IgD-negative memory B cell (primary cell): ENCODE measurements around the gene PLCB3. TPM values are rescaled to one million over a fixed set of nuclear protein-coding genes. Genes with fewer than 3 reads are reported as not detected.

Experiments used
- H3K27ac Mint-ChIP-seq, 3 donors: one replicate each; pipeline ENCODE4 v1.8.0; 2020 to 2022; ENCODE audit warnings: mild to moderate bottlenecking in 3 of 3, mixed read lengths in 3 of 3, moderate library complexity in 1 of 3
- H3K27me3 Mint-ChIP-seq: one replicate; pipeline ENCODE4 v1.8.0; 2021; ENCODE audit warnings: mixed read lengths
- H3K36me3 Mint-ChIP-seq: one replicate; pipeline ENCODE4 v1.8.0; 2020; ENCODE audit warnings: mild to moderate bottlenecking, mixed read lengths
- H3K4me1 Mint-ChIP-seq, 3 donors: one replicate each; pipeline ENCODE4 v1.8.0; 2020 to 2022; ENCODE audit warnings: mixed read lengths in 3 of 3, mild to moderate bottlenecking in 1 of 3
- H3K4me3 Mint-ChIP-seq, 4 donors: one replicate each; pipeline ENCODE4 v1.8.0; 2020 to 2022; ENCODE audit warnings: mild to moderate bottlenecking in 4 of 4, mixed read lengths in 4 of 4, moderate library complexity in 3 of 4
- H3K9me3 Mint-ChIP-seq, 3 donors: one replicate each; pipeline ENCODE4 v1.8.0; 2020 to 2021; ENCODE audit warnings: mixed read lengths in 3 of 3, mild to moderate bottlenecking in 1 of 3
- polyA plus RNA-seq: library from polyadenylated mRNA; unstranded; fragments of 300-500 nt; fragmentation: Illumina TruSeq; gene quantifications from one replicate; pipeline ENCODE4 v1.2.3, GENCODE V29; 2021

The PLCB3 gene
- polyA plus RNA-seq, 1 donor from 2014 or later = 0.33 TPM

DNA sequence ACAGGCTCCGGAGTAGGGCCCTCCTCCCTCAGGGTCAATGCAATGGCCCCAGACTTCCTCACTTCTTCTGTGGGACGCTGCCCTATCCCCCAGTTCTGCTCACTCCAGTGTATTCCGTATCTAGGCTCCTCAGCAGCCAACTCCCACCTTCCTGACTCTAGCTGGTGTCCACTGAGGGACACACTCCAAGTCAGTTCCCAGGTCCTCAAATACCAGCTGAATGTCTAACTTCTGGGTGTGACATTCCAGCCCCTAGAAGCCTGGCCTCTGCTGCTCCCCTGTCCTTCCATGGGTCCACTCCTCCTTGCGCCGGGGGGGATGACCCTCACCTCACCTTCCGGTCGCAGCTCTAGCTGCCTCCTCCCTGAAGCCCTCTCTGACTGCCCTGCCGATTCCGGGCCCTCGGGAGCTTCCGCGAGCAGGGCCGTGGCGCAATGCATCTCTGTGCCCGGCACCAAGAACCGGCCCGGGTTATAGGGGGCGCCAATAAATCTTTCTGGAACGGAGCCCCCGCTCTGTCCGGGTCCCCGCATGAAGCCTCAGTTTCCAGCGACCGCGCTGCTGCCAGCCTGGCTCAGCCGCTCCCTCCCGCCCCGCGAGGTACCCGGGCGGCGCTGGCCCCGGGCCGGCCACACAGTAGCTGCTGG lies 17.7 kb downstream of the PLCB3 start:
- Mint-ChIP-seq H3K9me3 (no peaks in the 10 kb centered on the region), H3K4me1 (peaks cover 13 to 16% (median 13%) of the 10 kb centered on the region in 3 donors), H3K27me3 (no peaks in the 10 kb centered on the region), H3K4me3 (peak overlapping the region; percentile 98 to 100 (median 98)), H3K27ac (peak overlapping the region; percentile 99), H3K36me3 (peaks cover 1% of the 10 kb centered on the region)

DNA sequence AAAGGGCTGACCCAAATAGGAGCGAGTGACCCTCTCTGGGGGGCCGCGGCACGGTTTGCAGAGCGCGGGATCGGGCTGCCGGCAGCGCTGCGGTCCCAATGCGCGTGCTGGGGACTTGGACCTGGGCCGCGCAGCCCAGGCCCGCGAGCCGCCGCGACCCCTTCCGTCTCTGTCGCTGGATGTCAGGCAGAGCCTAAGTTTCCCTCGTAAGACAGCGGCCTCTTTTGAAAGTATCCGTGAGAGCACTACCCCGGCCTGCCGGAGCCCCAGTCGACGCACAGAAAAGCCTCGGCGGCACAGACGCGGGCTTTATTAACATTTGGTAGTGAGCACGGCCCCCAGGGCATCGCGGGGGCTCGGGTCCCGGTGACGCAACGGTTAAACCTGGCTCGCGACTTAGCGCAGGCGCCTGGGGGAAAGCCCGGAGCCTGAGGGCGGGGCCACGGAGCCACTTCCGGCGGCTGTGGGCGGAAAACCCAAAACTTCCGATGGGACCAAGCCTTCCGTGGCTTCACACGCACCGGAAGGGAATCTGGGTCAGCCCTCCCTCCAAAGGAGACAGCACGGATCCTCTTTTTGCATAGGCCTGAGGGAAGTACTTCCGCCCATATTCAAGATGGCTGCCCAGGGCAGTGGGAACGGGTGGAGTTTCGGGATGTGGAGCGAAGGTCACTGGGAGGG lies 18.4 kb downstream of the PLCB3 start:
- peaks cover 1% of the 10 kb centered on the region for H3K36me3 Mint-ChIP-seq
- H3K27ac Mint-ChIP-seq = peak overlapping the region; percentile 99
- peaks cover 13 to 16% (median 13%) of the 10 kb centered on the region in 3 donors for H3K4me1 Mint-ChIP-seq
- no peaks in the 10 kb centered on the region for H3K27me3 Mint-ChIP-seq
- H3K9me3 Mint-ChIP-seq = no peaks in the 10 kb centered on the region
- H3K4me3 Mint-ChIP-seq = peak overlapping the region; percentile 98 to 100 (median 98)

DNA sequence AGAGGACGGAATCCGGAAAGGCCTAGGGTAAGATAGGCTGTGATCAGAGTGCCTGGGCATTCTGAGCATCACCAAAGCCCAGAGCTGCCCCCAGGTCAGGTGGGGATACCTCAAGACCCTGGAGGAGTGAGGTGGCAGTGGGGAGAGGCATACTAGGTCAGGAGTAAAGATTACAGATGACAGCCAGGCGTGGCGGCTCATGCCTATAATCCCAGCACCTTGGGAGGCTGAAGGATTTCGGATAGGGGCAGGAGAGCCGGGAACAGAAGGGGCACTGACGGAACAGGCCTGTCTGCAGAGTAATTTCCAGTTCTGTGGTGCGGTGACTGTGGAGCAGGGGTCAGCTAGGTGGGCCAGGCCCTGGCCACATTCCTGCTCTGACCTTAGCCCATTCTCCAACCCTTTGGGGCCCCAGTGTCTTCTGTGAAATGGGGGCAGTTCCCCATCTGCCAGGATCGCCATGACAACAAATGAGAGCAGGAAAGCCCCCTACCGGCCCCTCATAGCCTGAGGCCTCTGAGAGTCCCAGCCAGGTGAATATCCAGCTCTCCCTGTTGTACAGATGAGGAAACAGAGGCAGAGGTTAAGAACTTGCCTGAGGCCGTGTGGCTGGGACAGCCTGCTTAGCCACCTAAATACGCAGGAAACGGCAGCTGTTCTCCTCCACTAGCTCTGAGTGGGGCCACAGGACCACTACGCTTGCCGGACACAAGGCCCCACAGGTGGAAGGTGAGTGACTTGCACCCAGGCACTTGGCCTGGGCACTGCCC lies 23.9 kb downstream of the PLCB3 start:
- peak overlapping the region in 1 of 3 donors; percentile 71 for H3K27ac Mint-ChIP-seq
- peak overlapping the region in 1 of 4 donors; percentile 23 for H3K4me3 Mint-ChIP-seq
- no peaks in the 10 kb centered on the region for H3K27me3 Mint-ChIP-seq
- H3K36me3 Mint-ChIP-seq = peaks cover 2% of the 10 kb centered on the region
- H3K4me1 Mint-ChIP-seq = peaks cover 3 to 11% (median 7%) of the 10 kb centered on the region in 3 donors
- no peaks in the 10 kb centered on the region for H3K9me3 Mint-ChIP-seq

DNA sequence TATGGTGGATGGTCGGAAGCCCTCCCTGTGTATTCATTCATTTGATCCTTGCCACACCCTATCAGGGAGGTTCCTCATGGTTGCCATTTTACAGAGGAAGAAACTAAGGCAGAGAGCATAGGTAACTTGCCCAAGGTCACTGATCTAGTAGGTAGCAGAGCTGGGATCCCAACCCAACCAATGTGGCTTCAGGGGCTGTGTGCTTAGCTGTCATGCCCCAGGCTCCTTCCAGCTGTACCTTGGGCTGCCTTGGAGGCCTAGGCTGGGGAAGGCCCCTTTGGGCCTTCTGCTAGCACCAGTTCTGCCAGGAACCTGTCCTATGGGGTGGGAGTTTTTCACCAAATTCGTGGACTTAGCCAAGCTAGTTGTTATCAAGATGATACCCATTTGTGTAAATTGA lies 24.5 kb downstream of the PLCB3 start:
- peaks cover 0 to 9% (median 6%) of the 10 kb centered on the region in 3 donors for H3K4me1 Mint-ChIP-seq
- H3K36me3 Mint-ChIP-seq = peaks cover 2% of the 10 kb centered on the region
- no peaks in the 10 kb centered on the region for H3K9me3 Mint-ChIP-seq
- no peaks in the 10 kb centered on the region for H3K27me3 Mint-ChIP-seq
- no peak overlapping the region for H3K4me3 Mint-ChIP-seq
- H3K27ac Mint-ChIP-seq = no peak overlapping the region

DNA sequence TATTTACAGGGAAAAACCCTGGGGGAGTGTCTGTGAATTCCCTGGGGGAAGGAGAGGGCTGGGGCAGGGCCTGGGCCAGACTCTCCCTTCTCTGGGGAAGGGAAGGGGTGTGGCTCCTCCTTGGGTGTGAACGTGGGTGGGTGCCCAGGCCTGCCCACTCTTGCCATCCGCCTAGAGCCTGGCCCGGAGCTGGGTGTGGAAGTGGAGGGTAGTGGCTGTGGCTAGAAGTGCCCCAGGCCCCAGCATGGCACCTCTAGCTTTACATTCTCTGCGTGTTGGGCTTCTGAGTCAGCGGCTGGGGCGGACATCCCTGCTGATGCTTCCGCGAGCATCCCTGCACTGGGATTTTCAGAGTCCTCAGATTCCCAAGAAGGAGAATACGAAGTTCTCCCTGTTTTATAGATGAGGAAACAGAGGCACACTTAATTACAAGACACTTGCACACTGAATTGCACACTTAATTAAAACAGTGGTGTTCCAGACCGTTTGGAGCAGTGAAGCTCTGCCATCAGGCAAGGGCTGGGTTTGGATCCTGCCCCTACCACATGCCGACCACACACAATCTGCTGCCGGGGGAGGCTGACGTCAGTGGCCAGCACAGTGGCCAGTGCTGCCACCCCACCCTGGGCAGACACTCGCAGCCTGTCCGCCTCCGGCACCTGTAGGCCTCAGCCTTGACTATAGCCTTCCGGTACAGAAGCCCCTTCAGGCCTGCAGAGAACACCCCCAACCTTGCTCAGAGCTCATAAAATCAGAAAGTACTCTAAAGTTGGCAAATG lies 25.5 kb downstream of the PLCB3 start:
- no peak overlapping the region for H3K27ac Mint-ChIP-seq
- no peaks in the 10 kb centered on the region for H3K9me3 Mint-ChIP-seq
- peaks cover 2% of the 10 kb centered on the region for H3K36me3 Mint-ChIP-seq
- H3K27me3 Mint-ChIP-seq = no peaks in the 10 kb centered on the region
- peak overlapping the region in 1 of 4 donors; percentile 45 for H3K4me3 Mint-ChIP-seq
- peaks cover 0 to 8% (median 4%) of the 10 kb centered on the region in 3 donors for H3K4me1 Mint-ChIP-seq

DNA sequence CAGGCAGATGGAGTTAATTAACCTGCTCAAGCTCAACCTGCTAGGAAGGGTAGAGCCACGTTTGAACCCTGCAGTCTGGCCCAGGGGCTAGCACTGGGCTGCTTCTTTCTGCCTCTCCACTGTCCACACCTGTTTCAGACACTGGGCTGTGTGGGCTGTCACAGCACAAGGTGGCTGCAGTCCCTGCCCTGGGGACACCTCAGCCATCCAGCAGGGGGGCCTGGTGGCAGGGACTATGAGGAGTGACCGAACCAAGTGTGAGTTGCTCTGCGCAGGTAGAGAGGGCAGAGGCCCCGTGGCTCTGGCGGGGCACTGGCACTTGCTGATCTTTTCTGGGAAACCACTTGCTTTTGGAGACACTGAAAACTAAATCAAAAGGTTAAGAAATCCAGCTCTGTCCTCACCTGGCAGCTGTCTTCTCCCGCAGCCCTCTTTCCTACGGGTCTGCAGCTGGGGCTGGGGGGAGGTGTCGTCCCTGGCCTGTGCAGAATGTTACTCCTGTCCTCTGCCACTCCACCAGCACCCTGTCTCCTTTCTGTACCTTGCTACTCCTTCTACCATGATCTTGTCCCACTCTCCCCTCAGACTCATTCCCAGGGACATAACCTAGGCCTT lies 27.4 kb downstream of the PLCB3 start:
- no peaks in the 10 kb centered on the region for H3K9me3 Mint-ChIP-seq
- peak overlapping the region in 1 of 4 donors; percentile 26 for H3K4me3 Mint-ChIP-seq
- peak overlapping the region; percentile 53 to 70 (median 64) for H3K27ac Mint-ChIP-seq
- peaks cover 0 to 4% (median 3%) of the 10 kb centered on the region in 3 donors for H3K4me1 Mint-ChIP-seq
- H3K36me3 Mint-ChIP-seq = peaks cover 5% of the 10 kb centered on the region
- H3K27me3 Mint-ChIP-seq = no peaks in the 10 kb centered on the region

DNA sequence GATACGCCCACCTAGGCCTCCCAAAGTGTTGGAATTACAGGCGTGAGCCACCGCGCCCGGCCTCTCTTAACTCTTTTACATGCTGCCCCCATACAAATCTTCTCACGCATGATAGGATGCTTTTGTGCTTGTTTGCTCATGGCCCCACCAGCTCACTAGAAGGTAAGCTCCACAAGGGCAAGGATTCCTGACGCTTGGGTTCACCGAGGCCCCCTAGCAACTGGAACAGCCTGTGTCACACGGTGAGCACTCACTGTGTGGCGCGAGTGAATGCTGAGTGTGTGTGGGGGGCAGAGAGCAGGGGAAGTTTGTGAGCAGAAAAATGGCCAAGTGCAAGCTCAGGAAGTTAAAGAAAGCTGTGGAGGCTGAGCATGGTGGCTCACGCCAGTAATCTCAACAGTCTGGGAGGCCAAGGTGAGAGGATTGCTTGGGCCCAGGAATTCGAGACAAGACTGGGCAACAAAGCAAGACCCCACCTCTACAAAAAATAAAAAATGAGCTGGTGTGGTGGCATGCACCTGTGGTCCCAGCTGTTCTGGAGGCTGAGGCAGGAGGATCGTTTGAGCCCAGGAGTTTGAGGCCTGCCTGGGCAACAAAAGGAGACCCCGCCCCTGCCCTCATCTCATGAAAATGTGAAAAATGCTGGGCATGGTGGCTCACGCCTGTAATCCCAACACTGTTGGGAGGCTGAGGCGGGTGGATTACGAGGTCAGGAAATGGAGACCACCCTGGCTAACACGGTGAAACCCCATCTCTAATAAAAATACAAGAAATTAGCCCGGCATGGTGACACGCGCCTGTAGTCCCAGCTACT lies 30.8 kb downstream of the PLCB3 start:
- Mint-ChIP-seq H3K36me3 (peaks cover 5% of the 10 kb centered on the region), H3K27me3 (no peaks in the 10 kb centered on the region), H3K4me3 (no peak overlapping the region), H3K4me1 (peaks cover 5 to 10% (median 7%) of the 10 kb centered on the region in 3 donors), H3K9me3 (no peaks in the 10 kb centered on the region), H3K27ac (peak overlapping the region; percentile 31 to 76 (median 50))

DNA sequence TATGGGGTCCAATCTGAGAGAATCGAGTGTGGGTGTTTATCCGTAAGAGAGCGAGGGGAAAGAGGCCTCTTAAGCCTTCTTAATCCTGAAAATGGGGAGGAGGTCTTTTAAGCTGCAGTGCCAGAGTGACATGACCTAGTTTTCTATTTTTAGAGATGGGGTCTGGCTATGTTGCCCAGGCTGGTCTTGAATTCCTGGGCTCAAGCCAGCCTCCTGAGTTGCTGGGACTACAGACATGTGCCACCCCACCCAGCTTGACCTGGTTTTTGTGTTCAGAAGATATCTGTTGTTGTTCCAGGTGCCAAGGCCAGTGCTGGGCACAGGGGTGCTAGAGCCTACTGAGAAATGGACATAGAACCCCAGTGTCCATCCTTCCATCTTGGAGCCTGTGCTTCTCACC lies 31.8 kb downstream of the PLCB3 start:
- Mint-ChIP-seq H3K4me1 (peaks cover 3 to 10% (median 7%) of the 10 kb centered on the region in 3 donors), H3K9me3 (no peaks in the 10 kb centered on the region), H3K27me3 (no peaks in the 10 kb centered on the region), H3K27ac (peak overlapping the region in 2 of 3 donors; percentile 35 to 100), H3K4me3 (peak overlapping the region; percentile 80 to 95 (median 89)), H3K36me3 (peaks cover 5% of the 10 kb centered on the region)

DNA sequence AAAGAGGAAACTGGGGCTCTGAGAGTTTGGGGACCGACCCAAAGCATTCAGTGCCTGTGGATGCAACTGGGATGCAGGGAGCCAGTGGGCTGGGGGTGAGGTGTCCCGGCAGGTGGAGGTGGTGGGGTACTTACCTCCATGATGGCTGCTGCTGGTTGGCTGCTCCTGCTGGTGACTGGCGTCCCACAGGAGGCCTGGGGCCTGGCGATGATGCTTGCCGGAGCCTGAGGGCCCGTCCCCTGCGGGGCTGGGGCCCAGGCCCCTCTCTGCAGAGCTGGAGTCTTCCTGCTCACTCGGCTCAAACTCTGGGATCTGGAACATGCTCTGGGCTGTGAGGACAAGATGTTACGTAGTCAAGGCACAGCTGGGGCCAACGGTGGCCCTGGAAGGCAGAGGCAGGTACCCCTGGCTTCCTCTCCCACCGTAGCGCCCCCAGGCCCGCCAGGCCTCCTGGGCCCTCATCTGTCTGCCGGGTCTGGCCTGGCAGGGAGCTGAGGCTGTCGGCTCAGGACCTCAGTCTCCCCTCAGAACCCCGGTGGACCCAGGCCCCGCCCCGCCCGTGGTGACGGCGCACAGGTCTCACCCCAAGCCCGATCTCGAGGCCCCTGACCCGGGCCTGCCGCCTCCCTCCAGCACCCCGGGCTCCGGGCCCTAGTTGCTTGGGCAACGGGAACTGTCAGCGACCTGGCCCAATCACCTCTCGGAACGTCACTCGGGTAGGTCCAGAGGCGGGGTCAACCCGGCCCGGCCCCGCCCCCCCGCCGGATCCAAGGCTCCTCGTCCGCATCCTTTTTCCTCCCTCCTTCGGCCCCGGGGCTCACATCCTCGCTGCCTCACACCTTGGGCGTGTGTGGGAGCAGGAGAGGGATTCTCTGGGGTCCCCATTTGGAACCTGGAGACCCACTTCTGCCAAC lies 33.0 kb downstream of the PLCB3 start, which contains the start of gene BAD:
Gene BAD, minus strand, starts transcription at position 618 of the 914 bp plus-strand sequence. Its CDS starts 297 bp downstream, at position 321.
- Mint-ChIP-seq H3K4me1 (peaks cover 3 to 10% (median 7%) of the 10 kb centered on the region in 3 donors), H3K9me3 (no peaks in the 10 kb centered on the region), H3K27me3 (no peaks in the 10 kb centered on the region), H3K36me3 (peaks cover 2% of the 10 kb centered on the region), H3K27ac (peak within 1 kb of the TSS; percentile 99 to 100 (median 99)), H3K4me3 (peak within 1 kb of the TSS; percentile 89 to 96 (median 95))

DNA sequence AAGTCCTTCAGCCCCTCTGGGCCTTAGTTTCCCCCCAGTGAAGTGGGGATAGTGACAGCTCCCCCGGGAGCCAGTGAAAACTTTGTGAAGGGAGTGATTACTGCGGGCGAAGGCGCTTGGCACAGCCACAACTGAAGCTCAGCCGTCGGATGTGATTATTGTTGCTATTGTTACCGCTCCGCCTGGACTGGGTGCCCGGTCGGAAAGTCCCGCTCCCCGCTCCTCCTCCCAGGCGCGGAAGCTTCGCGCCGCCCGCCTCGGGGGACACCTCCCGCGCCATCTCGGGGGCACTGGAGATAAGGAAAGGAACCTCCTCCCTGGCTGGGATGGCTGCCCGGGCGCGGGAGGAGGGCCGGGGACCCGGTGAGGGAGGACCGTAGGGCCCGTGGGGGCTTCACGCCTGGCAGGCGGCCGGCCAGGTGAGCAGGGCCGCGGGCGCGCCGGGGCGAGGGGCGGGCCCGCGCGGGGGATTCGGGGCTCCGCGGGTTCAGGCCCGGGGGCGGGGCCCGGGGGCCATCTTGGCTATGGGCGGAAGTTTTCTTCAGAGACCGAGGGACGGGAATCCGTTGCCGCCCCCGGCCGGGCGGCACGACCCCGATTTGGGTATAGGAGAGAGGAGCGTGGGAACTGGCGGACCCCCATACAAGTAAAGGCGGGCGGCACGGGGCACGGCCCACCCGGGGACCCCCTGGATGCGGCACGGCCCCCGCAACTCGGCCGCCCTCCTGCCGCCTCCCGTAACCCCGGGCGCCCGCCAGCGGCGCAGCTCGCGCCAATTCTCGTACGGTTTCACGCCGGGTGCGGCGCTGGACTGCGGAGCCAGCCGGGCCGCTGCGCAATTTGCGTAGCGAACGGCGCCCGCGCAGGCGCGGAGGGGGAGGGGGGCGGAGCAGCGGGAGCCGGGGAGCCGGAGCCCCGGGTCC lies 33.9 kb downstream of the PLCB3 start, which contains the start of gene GPR137:
Gene GPR137, plus strand, starts transcription at position 887 of the 923 bp plus-strand sequence. CDS start 677 bp downstream, outside the sequence.
- Mint-ChIP-seq H3K9me3 (no peaks in the 10 kb centered on the region), H3K4me1 (peaks cover 3 to 10% (median 7%) of the 10 kb centered on the region in 3 donors), H3K27ac (peak within 1 kb of the TSS; percentile 99 to 100 (median 99)), H3K4me3 (peak within 1 kb of the TSS; percentile 89 to 96 (median 95)), H3K36me3 (peaks cover 2% of the 10 kb centered on the region), H3K27me3 (no peaks in the 10 kb centered on the region)

DNA sequence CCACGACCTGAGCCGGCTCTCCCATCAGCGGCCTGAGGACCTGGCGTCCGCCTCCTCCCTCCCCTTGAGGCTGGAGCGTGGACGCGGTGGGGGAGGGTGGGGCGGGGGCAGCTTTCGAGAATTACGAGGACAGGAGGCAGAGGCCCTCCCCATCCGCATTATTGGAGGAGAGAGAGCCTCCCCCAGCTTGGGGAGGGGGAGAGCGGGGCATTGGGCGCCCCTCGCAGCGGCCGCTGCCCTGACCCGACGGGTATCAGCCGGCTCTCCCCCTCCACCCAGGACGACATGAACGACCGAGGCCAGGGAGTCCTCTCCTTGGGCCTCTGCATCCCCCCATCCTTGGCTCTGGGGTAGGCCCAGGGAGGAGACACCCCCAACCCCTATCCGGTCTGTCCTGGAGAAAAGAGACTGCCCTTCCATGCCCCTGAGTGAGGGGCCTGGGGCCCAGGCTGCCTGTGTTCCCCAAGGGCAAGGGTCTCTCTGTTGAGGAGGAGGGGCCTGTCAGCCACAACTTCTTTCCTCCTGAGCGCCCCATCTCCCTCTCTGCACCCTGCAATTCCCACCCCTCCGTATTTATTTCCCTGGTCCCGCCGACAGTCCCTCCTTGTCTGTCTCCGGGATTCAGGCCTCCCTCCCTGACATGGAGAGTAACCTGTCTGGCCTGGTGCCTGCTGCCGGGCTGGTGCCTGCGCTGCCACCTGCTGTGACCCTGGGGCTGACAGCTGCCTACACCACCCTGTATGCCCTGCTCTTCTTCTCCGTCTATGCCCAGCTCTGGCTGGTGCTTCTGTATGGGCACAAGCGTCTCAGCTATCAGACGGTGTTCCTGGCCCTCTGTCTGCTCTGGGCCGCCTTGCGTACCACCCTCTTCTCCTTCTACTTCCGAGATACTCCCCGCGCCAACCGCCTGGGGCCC lies 34.8 kb downstream of the PLCB3 start:
- peak overlapping the region; percentile 59 to 100 (median 99) for H3K27ac Mint-ChIP-seq

More for the DNA sequence above, 34.8 kb downstream of the PLCB3 start:
- Mint-ChIP-seq H3K9me3 (peaks cover 0 to 3% (median 0%) of the 10 kb centered on the region in 3 donors), H3K4me3 (peak overlapping the region; percentile 74 to 95 (median 92)), H3K27me3 (peaks cover 7% of the 10 kb centered on the region), H3K36me3 (peaks cover 2% of the 10 kb centered on the region), H3K4me1 (peaks cover 3 to 14% (median 7%) of the 10 kb centered on the region in 3 donors)
